Stimulated activated CD8-positive, alpha-beta memory T cell treated with anti-CD3 and anti-CD28 coated beads, Interleukin-15, amount 100 ng/mL, for 4 hours (primary cell): ENCODE measurements around the gene SMPD3.

Experiments
- DNase-seq, 2 donors: peaks; one replicate each; pipeline ENCODE4 v3.0.0-alpha.2; 2020; ENCODE audit warnings: low read depth in 2 of 2

The SMPD3 gene

DNA sequence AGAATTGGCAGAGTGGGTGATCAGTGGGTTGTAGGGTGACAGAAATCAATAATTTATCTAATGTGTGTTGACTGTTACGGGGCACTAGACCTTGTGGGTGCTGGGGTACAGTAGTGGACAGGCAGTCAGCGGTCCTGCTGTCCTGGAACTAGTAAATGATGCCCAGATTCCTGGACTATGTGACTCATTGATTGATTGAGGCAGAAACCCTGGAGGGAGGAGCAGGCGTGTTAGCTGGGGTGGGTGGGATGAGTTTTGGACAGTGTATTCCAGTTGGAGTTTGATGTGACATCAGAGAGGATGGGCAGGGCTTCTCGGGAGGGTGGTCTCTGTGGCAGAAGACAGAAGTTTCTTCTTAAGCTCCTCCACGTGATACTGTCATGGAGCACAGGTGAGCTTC, 113.1 kb downstream of the SMPD3 start:
- DNase-seq, result no peak

DNA sequence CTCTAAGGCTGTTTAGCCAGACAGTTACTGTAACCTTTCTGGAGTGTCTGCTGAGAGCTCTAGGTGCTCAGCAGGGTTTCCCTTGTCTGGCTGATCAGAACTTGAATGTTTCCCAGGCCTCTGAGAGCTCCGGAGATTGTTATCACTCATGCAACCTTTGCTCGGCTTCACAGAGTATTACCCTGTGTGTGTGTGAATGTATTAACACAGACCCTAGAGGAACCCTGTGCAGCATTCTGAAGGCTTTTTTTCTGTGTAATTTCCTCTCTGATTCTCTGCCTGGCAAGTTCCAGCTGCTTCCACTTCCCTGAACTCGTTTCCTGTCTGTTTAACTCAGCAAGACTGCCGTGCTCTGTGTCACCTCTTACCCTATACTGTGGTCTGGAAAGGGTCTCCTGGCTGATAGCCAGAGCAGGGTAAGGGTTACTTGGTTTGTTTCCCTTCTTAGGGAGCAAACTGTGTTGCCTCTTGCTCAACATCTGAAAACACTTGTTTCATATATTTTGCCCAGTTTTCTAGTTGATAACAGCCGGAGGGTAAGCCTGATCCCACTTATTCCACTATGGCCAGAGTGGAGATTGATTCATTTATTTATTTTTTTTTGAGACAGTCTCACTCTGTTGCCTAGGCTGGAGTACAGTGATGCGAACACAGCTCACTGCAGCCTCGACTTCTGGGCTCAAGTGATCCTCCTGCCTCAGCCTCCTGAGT, 115.7 kb downstream of the SMPD3 start:
- no peak for DNase-seq

DNA sequence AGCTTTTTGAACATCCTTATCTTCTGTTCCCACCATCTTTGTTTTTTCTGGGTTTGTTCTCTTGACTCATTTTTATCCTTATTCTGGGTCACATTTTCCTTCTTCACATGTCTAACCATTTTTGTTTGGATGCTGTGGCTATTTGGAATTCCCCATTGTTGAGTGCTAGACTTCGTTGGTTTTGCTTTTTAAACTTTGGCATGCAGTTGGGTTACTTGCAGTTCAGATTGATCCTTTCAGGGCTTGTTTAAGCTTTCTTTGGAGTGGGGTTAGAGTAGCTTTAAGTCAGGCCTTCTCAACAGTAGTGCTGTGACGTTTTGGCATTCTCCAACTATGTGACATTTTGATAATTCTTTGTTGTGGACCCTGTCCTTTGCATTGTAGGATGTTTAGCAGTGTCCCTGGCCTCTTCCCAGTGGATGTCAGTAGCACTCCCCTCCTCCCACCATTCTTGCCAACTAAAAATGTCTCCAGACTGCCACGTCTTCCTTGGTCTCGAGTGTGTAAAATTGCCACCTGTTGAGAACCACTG, 116.4 kb downstream of the SMPD3 start:
- no peak for DNase-seq

DNA sequence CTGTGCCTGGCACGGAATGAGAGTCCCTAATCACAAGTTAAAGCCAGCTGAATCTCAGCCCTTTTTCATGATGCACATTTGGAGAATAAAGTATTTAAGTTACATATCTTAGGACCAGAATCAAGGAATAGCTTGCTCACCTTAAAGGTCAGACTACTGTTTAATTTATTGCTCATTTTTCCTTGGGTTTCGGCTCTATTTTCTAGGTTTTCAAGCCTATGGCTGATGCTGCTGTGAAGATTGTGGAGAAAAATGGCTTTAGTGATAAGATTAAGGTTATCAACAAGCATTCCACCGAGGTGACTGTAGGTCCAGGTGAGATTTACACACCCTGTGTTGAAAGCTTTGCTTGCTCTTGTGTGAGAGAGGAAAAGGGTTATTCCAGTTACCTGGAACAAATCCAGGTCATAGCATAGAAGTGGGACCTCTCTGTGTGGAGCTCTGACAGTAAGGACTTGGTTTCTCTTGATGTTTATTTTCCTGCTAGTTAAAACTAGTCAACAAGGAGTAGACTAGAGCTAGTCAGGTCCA, 119.4 kb downstream of the SMPD3 start:
- no peak for DNase-seq

DNA sequence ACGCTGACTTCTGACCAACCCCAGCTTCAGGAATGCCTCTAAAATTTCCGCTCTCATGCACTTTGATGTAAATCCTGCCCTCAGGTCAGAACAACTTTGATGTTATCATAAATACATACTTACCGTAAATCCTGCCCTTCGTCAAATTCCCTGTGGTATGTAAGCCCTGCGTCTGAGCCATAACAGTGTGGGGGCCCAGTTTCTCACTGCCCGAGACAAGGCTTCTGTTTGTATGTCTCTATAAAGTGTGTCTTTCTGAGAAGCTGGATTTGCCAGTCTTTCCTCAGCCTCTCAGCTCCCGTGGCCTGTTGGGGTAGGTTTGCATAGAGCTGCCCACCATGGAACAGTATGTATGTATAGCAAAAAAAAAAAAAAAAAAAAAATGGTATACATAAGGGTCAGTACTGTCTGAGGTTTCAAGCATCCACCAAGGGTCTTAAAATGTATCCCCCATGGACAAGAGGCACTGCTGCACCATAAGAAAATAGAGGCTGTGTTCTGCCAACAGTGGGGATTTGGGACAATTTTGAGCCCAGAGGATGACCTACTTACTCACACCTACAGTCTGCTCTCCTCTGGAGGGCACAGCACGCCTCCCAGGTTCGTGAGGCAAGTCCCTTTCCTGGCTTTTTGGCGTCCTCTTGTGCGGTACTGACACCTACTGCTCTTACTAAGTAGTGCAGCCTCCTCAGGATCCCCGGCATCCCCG, 120.0 kb downstream of the SMPD3 start:
- DNase-seq, result peak; percentile 48 to 59

DNA sequence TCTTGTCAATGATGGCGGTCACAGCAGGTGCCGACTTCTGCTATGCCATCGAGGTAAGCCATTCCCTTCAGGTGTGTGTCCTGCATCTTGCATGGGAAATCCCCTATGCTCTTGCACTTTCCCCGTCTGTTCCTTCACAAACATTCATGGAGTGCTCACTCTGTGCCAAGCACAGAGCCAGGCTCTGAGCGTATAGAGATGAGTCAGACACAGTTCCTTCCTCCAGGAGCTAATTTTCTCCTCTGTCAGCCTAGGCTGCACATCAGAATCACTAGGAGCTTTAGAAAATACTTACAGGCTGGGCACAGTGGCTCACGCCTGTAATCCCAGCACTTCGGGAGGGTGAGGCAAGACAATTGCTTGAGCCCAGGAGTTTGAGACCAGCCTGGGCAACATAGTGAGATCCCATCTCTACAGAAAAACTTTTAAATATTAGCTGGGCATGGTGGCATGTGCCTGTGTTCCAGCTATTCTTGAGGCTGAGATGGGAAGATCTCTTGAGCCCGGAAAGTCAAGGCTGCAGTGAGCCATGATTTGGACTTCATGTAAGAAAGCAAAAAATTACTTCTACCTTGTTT, 123.4 kb downstream of the SMPD3 start:
- no peak for DNase-seq

DNA sequence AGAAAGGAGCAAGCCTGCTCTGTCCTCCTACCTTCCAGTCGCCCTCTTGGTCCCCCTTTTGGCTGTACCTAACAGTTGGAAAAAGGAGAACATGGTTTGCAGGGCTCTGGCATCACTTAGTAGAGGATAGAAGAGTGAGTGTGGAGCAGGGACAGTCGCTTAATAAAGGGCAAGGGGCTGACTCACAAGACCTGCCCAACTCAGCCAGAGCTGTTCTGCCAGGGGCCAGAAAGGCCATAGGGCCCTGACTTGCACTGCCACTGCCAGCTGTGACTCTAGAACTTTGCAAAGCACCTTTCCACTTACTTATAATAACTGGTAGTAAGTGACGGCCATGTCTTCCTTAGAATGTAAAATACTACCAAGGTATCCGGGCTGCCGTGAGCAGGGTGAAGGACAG, 124.0 kb downstream of the SMPD3 start:
- DNase-seq, result no peak

DNA sequence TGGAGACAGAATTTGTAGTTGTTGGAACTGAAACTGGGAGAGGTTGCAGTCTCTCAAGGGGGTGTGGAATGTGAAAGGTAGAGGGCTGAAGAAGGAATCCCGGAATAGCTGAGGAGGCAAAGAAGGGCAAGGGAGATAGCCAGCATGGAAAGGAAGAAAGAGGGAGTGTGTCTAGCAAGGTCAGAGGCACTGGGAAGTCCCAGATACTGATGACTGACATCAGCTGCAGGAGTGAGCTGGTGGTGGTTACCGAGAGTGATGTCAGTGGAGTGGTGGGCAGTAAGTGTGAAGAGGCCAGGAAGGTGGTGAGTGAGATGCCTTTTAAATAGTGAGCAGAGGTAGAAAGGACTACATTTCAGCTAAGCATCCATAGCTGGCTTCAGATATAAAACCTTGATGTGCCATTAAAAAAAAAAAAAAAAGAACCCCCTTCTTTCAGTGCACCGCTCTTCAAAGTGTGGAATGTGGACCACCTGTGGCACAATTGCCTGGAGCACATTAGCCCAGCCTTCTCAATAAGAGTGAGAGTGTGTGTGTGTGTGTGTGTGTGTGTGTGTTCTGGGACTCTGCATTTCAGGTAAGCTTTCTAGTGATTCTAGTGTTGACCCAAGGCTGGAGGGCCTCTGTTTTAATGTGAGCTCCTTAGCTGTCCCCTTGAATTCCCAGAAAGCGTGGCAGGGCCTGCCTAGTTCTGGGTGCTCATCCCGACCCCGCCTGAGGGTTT, 129.0 kb downstream of the SMPD3 start:
- DNase-seq, result peak in 1 of 2 donors; percentile 4

DNA sequence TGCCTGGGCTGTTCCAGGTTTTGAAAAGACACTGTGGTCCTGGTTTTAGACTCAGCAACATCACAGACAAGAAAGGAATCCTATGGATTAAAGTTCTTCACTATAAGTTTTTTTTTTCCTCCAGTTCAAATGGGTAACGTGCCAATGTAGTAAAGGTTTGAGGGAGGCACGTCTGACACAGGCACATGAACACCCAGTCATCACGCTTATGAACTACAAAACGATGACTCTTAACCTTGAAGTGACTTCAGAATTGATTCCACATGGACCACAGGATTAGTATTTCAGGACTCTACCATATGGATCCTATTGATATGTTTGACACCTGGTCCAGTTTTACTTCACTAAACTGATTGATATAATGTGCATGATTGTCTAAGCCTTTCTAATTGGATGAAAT, 135.2 kb downstream of the SMPD3 start:
- DNase-seq, result no peak

DNA sequence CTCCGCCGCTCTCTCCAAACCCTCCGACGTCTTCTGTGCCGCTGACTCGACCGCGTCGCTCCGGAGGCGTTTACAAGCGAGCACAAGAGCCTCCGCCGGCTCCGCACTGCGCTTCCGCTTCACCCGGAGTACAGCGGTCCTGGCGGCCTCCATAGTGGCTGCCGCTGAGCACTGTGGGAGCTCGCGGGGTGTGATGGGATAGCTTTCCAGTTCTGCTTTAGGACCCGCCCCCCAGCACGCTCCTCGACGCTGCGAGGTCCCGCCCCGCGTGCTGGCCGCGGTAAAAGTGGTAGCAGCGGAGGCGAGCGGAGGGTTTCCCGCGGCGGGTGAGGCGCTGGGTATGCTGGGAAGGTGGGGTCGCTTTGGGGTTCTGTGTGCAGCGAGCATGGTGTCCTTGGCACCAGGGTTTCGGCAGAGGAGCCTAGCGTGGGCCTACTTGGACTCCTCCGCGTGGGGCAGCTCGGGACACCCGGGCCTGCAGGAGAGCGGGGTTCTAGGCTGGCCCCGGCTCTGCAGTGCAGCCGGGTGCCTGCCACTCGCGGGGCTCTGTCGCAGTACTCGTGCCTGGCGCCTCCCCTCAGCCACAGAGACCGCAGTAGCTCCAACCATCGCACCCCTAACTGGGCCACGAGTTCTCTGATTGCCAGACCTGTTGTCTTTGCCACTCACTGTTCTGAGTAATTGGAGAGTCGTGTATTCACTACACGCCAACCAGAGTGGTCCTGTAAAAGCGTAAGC, 137.4 kb downstream of the SMPD3 start, which contains the start of the genes PRMT7 and SLC7A6OS:
TSS of gene PRMT7 (plus strand) at position 246 of the 738 bp plus-strand sequence. CDS start 4,961 bp downstream, outside the sequence.
TSS of gene SLC7A6OS (minus strand) at position 173 of the 738 bp plus-strand sequence. CDS start at position 153, 20 bp downstream.
- peak; percentile 82 for DNase-seq

DNA sequence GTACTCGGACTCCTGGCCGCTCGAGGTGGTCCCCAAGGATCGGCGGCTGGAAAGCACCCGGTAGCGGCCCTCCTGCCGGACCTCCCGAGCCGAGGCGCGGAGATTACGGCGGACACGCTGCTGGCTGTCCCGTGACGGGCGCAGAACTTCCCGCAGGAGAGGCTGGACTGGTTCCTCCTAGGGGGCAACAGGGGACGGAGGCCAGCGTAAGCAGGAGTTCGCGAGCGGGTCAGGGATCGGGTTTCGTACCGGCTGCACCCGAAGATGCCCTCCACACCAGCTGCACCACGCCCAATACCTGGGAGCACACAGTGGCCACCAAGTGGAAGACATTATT, 137.9 kb downstream of the SMPD3 start:
- no peak for DNase-seq

DNA sequence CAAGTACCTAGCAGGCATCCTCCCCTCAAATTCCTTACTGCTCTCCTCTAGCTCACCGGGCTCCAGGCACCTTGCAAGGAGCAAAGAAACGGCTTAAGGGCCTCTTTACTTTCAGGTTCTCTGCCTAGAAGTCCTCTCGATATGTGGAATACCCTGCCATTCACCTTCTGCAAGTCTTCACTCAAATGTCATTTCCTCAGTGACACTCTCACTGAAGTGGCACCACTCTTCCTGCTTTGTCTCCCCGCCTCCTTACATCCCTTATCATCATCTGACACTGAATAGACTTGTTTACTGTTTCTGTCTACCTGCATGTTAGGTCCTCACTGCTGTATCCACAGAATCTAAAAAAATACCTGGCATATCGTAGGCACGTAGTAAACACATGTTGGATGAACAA, 138.5 kb downstream of the SMPD3 start:
- no peak for DNase-seq
